Measurements from ENCODE around the gene CDKN2A. TPM values are rescaled to one million over a fixed set of nuclear protein-coding genes. Genes with fewer than 3 reads are reported as not detected.

CDKN2A gene
- total RNA-seq, 1 experiment from 2014 or later = not detected

DNA sequence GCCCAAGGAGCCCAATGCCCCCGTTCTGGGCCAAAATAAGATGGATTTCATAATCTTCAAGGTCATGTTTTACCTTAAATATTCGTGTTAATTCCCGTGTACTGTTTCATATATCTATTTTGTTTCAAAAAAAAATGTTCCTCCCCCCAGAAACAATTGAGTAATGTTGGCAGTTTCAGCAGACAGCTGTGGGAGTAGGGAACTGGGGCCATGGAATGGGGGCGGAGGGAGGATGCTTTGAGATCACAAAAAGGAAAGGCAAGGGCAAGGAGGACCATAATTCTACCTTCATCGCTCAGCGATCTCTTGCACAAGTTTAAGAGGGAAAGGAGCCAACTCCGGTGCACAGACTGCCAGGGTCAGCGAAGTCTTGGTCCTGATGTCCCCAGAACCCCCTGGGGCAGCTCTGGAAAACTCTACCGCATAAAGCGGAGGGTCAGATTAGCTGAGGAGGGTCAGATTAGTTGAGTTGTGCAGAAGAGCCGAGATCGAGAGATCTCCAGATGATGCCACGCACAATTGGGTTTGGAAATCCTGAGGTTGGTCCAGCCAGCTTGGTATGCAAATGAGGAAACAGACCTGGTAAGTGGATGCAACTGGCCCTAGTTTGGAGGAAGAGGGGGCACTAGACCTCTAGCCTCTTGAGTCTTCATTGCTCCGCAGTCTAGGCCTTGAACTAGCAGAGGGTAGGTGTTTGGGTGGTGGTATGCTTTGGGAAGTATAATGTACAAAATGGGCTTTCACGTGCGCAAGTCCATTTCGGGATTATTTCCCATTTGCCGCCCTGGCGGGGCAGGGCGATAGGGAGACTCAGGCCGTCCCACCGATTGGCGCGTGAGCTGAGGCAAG, 24.0 kb downstream of the CDKN2A start:
- intact Hi-C loops (cut with micrococcal nuclease) = no loop called here
- no peaks in the 10 kb centered on the region for H3K36me3 Mint-ChIP-seq (ENCODE audit: insufficient read depth, unreplicated experiment)
- ChIA-PET CTCF (no interaction called here), POLR2A (no interaction called here)
- H3K27ac Mint-ChIP-seq (ENCODE audit: low read depth, unreplicated experiment) = no peak overlapping the region
- no peak for TF ChIP-seq CTCF (IDR thresholded peaks at IDR 0.05; ENCODE audit: unreplicated experiment)
- no peak overlapping the region for H3K4me3 Mint-ChIP-seq (ENCODE audit: unreplicated experiment)
- H3K4me1 Mint-ChIP-seq (ENCODE audit: insufficient read depth, unreplicated experiment) = no peaks in the 10 kb centered on the region
- H3K9me3 Mint-ChIP-seq (ENCODE audit: unreplicated experiment) = no peaks in the 10 kb centered on the region
- no peaks in the 10 kb centered on the region for H3K27me3 Mint-ChIP-seq (ENCODE audit: insufficient read depth, unreplicated experiment)
- no peak for DNase-seq (ENCODE audit: unreplicated experiment)
- BruUV-seq (replicated peaks) = no TSS peak

- intact Hi-C loops (cut with micrococcal nuclease) = no loop called here
- Mint-ChIP-seq H3K4me1 (ENCODE audit: insufficient read depth, unreplicated experiment) (no peaks in the 10 kb centered on the region), H3K27me3 (ENCODE audit: insufficient read depth, unreplicated experiment) (no peaks in the 10 kb centered on the region), H3K9me3 (ENCODE audit: unreplicated experiment) (no peaks in the 10 kb centered on the region), H3K27ac (ENCODE audit: low read depth, unreplicated experiment) (no peak overlapping the region), H3K4me3 (ENCODE audit: unreplicated experiment) (no peak overlapping the region), H3K36me3 (ENCODE audit: insufficient read depth, unreplicated experiment) (no peaks in the 10 kb centered on the region)
- no peak for TF ChIP-seq CTCF (IDR thresholded peaks at IDR 0.05; ENCODE audit: unreplicated experiment)
- ChIA-PET POLR2A (no interaction called here), CTCF (no interaction called here)
- no TSS peak for BruUV-seq (replicated peaks)
- DNase-seq (ENCODE audit: unreplicated experiment) = no peak
These were observed 24.9 kb downstream of the CDKN2A start for GRCh38 chr9:21969011-21969940.

DNA sequence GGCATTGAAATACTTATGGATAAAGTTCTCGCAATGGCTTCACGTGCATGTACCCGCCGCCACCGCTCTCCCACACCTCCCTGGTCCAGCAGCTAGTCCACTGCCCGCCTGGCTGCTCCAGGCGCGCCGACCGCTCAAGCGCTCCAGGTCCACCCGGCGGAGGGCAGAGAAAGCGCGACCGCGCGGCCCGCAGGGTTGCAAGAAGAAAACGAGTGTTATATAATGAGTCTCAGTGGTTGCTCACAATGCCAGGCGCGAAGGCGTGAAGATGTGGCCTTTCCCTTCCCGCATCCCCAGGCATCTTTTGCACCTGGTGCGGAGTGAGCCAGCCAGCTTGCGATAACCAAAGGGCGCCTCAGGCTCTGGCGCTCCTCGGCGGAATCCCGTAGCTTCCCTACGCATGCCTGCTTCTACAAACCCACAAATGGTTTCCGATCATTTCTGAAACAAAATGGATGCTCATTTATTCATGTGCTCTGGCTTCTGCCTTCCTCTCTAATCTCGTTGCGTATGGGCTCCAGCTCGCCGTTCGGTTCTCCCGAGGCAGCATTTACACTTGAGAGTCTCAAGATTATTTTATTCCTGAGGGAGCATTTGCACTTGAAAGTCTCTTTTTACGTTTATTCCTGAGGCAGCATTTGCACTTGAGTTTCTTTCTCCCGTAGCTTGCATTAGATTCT, 25.7 kb downstream of the CDKN2A start:
- no peaks in the 10 kb centered on the region for H3K9me3 Mint-ChIP-seq (ENCODE audit: unreplicated experiment)
- ChIA-PET POLR2A (no interaction called here), CTCF (no interaction called here)
- H3K36me3 Mint-ChIP-seq (ENCODE audit: insufficient read depth, unreplicated experiment) = no peaks in the 10 kb centered on the region
- intact Hi-C loops (cut with micrococcal nuclease) = no loop called here
- H3K27me3 Mint-ChIP-seq (ENCODE audit: insufficient read depth, unreplicated experiment) = no peaks in the 10 kb centered on the region
- BruUV-seq (replicated peaks) = no TSS peak
- TF ChIP-seq CTCF (IDR thresholded peaks at IDR 0.05; ENCODE audit: unreplicated experiment) = no peak
- no peaks in the 10 kb centered on the region for H3K4me1 Mint-ChIP-seq (ENCODE audit: insufficient read depth, unreplicated experiment)
- no peak overlapping the region for H3K4me3 Mint-ChIP-seq (ENCODE audit: unreplicated experiment)
- no peak overlapping the region for H3K27ac Mint-ChIP-seq (ENCODE audit: low read depth, unreplicated experiment)
- DNase-seq (ENCODE audit: unreplicated experiment) = no peak

DNA sequence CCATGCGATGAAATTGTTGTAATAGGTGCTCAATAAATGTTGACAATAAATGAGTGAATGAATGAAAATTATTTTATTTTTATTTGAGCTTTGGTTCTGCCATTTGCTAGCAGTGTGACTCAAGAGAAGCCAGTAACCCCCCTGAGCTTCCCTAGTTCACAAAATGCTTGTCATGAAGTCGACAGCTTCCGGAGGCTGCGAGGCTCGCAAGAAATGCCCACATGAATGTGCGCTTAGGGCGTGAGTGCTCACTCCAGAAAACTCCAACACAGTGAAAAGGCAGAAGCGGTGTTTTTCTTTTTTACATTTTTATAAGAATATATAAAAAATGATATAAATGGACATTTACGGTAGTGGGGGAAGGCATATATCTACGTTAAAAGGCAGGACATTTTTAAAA, 26.5 kb downstream of the CDKN2A start:
- CTCF ChIA-PET = no interaction called here
- no TSS peak for BruUV-seq (replicated peaks)
- Mint-ChIP-seq H3K9me3 (ENCODE audit: unreplicated experiment) (no peaks in the 10 kb centered on the region), H3K36me3 (ENCODE audit: insufficient read depth, unreplicated experiment) (no peaks in the 10 kb centered on the region), H3K27ac (ENCODE audit: low read depth, unreplicated experiment) (no peak overlapping the region), H3K4me3 (ENCODE audit: unreplicated experiment) (no peak overlapping the region), H3K27me3 (ENCODE audit: insufficient read depth, unreplicated experiment) (no peaks in the 10 kb centered on the region), H3K4me1 (ENCODE audit: insufficient read depth, unreplicated experiment) (no peaks in the 10 kb centered on the region)
- DNase-seq (ENCODE audit: unreplicated experiment) = no peak
- intact Hi-C loops (cut with micrococcal nuclease) = no loop called here
- TF ChIP-seq CTCF (IDR thresholded peaks at IDR 0.05; ENCODE audit: unreplicated experiment) = no peak
- POLR2A ChIA-PET = no interaction called here

All from MCF 10A (cell line).